NT2/D1 (cell line): ENCODE measurements around the gene SUN1.

Experiments
- SUZ12 ChIP-seq: IDR thresholded peaks from 2 replicates; pipeline ENCODE4 v1.6.1; 2011; ENCODE audit not compliant: insufficient read length, insufficient read depth; ENCODE audit errors: extremely low read depth
- YY1 ChIP-seq: IDR thresholded peaks from 2 replicates; pipeline ENCODE4 v1.6.1; 2011; ENCODE audit not compliant: insufficient read length, insufficient read depth
- ZNF274 ChIP-seq: IDR thresholded peaks from 2 replicates; pipeline ENCODE4 v1.6.1; 2011; ENCODE audit warnings: mild to moderate bottlenecking, low read depth, low read length

- TF ChIP-seq YY1 (no peak), SUZ12 (no peak), ZNF274 (no peak)
Observed at GRCh38 chr7:891291-891690, 59.0 kb downstream of the SUN1 start.
